Mesendoderm (in vitro differentiated cells): ENCODE data around the gene C6orf62.
"Not testable (repeated sequence)": the region's sequence is repeated elsewhere in the genome, so short reads cannot be mapped to it uniquely, and the experiment has no call there.

ENCODE experiments used
- DNase-seq: peaks from one replicate; pipeline ENCODE4 v3.0.0; 2013
- H2AK5ac ChIP-seq: 2 replicates; pipeline ENCODE4 v1.6.1; 2013; ENCODE audit warnings: low read length, inconsistent platforms
- H2BK120ac ChIP-seq: 2 replicates; pipeline ENCODE4 v1.6.1; 2013; ENCODE audit warnings: low read depth, mild to moderate bottlenecking, low read length, moderate library complexity, mixed read lengths
- H2BK15ac ChIP-seq: replicated peaks from 2 replicates; pipeline ENCODE4 v1.6.1; 2013; ENCODE audit warnings: low read depth, mild to moderate bottlenecking, moderate library complexity
- H2BK5ac ChIP-seq: 2 replicates; pipeline ENCODE4 v1.6.1; 2013; ENCODE audit warnings: low read length, inconsistent platforms
- H3K18ac ChIP-seq: 2 replicates; pipeline ENCODE4 v1.6.1; 2013; ENCODE audit warnings: mild to moderate bottlenecking, low read length, mixed read lengths
- H3K23ac ChIP-seq: one replicate; pipeline ENCODE4 v1.6.1; 2013; ENCODE audit warnings: low read length
- H3K27ac ChIP-seq: 2 replicates; pipeline ENCODE4 v1.5.1; 2013; ENCODE audit warnings: low read depth, mild to moderate bottlenecking, inconsistent platforms, low read length, moderate library complexity
- H3K27me3 ChIP-seq: 2 replicates; pipeline ENCODE4 v1.6.1; 2013; ENCODE audit warnings: low read length, control low read depth, mild to moderate bottlenecking, inconsistent platforms; ENCODE audit not compliant: insufficient read depth, poor library complexity
- H3K36me3 ChIP-seq: 2 replicates; pipeline ENCODE4 v1.6.1; 2013; ENCODE audit warnings: low read length, inconsistent platforms; ENCODE audit not compliant: control insufficient read depth, insufficient read depth
- H3K4ac ChIP-seq: one replicate; pipeline ENCODE4 v1.6.1; 2013; ENCODE audit warnings: low read depth, mild to moderate bottlenecking, low read length, moderate library complexity
- H3K4me1 ChIP-seq: 2 replicates; pipeline ENCODE4 v1.6.1; 2013; ENCODE audit warnings: low read depth, low read length, inconsistent platforms; ENCODE audit not compliant: control insufficient read depth
- H3K4me2 ChIP-seq: 2 replicates; pipeline ENCODE4 v1.6.1; 2013; ENCODE audit warnings: low read length
- H3K4me3 ChIP-seq: 2 replicates; pipeline ENCODE4 v1.5.1; 2013; ENCODE audit warnings: mild to moderate bottlenecking, low read length
- H3K56ac ChIP-seq: one replicate; pipeline ENCODE4 v1.6.1; 2013; ENCODE audit warnings: low read length
- H3K79me1 ChIP-seq: 2 replicates; pipeline ENCODE4 v1.6.1; 2013; ENCODE audit warnings: low read length, inconsistent platforms
- H3K79me2 ChIP-seq: 2 replicates; pipeline ENCODE4 v1.6.1; 2013; ENCODE audit warnings: mild to moderate bottlenecking, low read length; ENCODE audit not compliant: control insufficient read depth, insufficient read depth
- H3K9ac ChIP-seq: 2 replicates; pipeline ENCODE4 v1.6.1; 2013; ENCODE audit warnings: low read length, inconsistent platforms
- H4K5ac ChIP-seq: one replicate; pipeline ENCODE4 v1.6.1; 2013; ENCODE audit warnings: low read length
- H4K8ac ChIP-seq: one replicate; pipeline ENCODE4 v1.6.1; 2013; ENCODE audit warnings: low read depth, mild to moderate bottlenecking, control low read depth, low read length, moderate library complexity
- WGBS: extraction: QIAGEN DNeasy Blood & Tissue Kit; methylation state at CpG from one replicate; pipeline ENCODE4 v1.1.7; 2013; ENCODE audit warnings: low lambda C conversion rate, missing lambda C conversion rate; ENCODE audit not compliant: insufficient coverage; ENCODE audit errors: extremely low coverage; 5-methylcytosine and 5-hydroxymethylcytosine counted together

C6orf62 gene

GRCh38 chr6:24686408-24686807, 32.5 kb downstream of the C6orf62 start:
- no peaks in the 10 kb centered on the region for H3K27me3 ChIP-seq
- H3K27ac ChIP-seq = no peak overlapping the region
- H3K4me3 ChIP-seq = no peak overlapping the region
- H3K18ac ChIP-seq = no peak overlapping the region
- no CpG with 5 or more reads among the region's 1 CpG for WGBS
- no peak overlapping the region for H4K8ac ChIP-seq
- H3K4me1 ChIP-seq = peaks cover 2% of the 10 kb centered on the region
- H3K9ac ChIP-seq = no peak overlapping the region
- H2BK120ac ChIP-seq = no peak overlapping the region
- no peaks in the 10 kb centered on the region for H3K79me1 ChIP-seq
- no peak overlapping the region for H3K4ac ChIP-seq
- H3K36me3 ChIP-seq = no peaks in the 10 kb centered on the region
- no peak overlapping the region for H2BK15ac ChIP-seq
- no peak overlapping the region for H3K56ac ChIP-seq
- H2AK5ac ChIP-seq = no peak overlapping the region
- no peak for DNase-seq
- no peak overlapping the region for H2BK5ac ChIP-seq
- no peak overlapping the region for H3K4me2 ChIP-seq
- no peaks in the 10 kb centered on the region for H3K79me2 ChIP-seq
- H4K5ac ChIP-seq = no peak overlapping the region
- H3K23ac ChIP-seq = no peak overlapping the region

GRCh38 chr6:24683297-24684296, 35.4 kb downstream of the C6orf62 start:
- peak overlapping the region; percentile 1 for H3K56ac ChIP-seq
- no peak overlapping the region for H2AK5ac ChIP-seq
- no peak overlapping the region for H3K4me2 ChIP-seq
- DNase-seq = peak; percentile 92
- peaks cover 2% of the 10 kb centered on the region for H3K4me1 ChIP-seq
- no peaks in the 10 kb centered on the region for H3K79me2 ChIP-seq
- no peaks in the 10 kb centered on the region for H3K27me3 ChIP-seq
- no peak overlapping the region for H4K5ac ChIP-seq
- H3K23ac ChIP-seq = no peak overlapping the region
- no peaks in the 10 kb centered on the region for H3K36me3 ChIP-seq
- H3K4me3 ChIP-seq = no peak overlapping the region
- no peak overlapping the region for H4K8ac ChIP-seq
- H3K18ac ChIP-seq = peak overlapping the region; percentile 25
- H3K4ac ChIP-seq = peak overlapping the region; percentile 79
- peak overlapping the region; percentile 25 for H2BK5ac ChIP-seq
- WGBS = no CpG with 5 or more reads among the region's 12 CpGs
- H2BK120ac ChIP-seq = no peak overlapping the region
- no peak overlapping the region for H3K9ac ChIP-seq
- H3K27ac ChIP-seq = peak overlapping the region; percentile 68
- no peaks in the 10 kb centered on the region for H3K79me1 ChIP-seq
- no peak overlapping the region for H2BK15ac ChIP-seq

GRCh38 chr6:24680582-24680981, 38.4 kb downstream of the C6orf62 start:
- no peaks in the 10 kb centered on the region for H3K36me3 ChIP-seq
- no peak overlapping the region for H4K8ac ChIP-seq
- no peak overlapping the region for H2BK5ac ChIP-seq
- H3K9ac ChIP-seq = no peak overlapping the region
- no peak overlapping the region for H4K5ac ChIP-seq
- no peaks in the 10 kb centered on the region for H3K27me3 ChIP-seq
- no peak for DNase-seq
- H3K79me1 ChIP-seq = no peaks in the 10 kb centered on the region
- no peak overlapping the region for H3K56ac ChIP-seq
- H3K27ac ChIP-seq = peak overlapping the region; percentile 1
- no peak overlapping the region for H2BK120ac ChIP-seq
- H3K4me1 ChIP-seq = peaks cover 2% of the 10 kb centered on the region
- no peak overlapping the region for H3K4ac ChIP-seq
- no peak overlapping the region for H2BK15ac ChIP-seq
- H3K4me3 ChIP-seq = no peak overlapping the region
- no peaks in the 10 kb centered on the region for H3K79me2 ChIP-seq
- no peak overlapping the region for H3K23ac ChIP-seq
- no peak overlapping the region for H2AK5ac ChIP-seq
- H3K4me2 ChIP-seq = no peak overlapping the region
- WGBS = no CpG with 5 or more reads among the region's 7 CpGs
- no peak overlapping the region for H3K18ac ChIP-seq

- not testable (repeated sequence) for H3K4ac ChIP-seq, H3K4me1 ChIP-seq, H3K56ac ChIP-seq, H4K8ac ChIP-seq, H3K18ac ChIP-seq, H4K5ac ChIP-seq, H2BK120ac ChIP-seq, H3K36me3 ChIP-seq, H3K9ac ChIP-seq, H3K79me1 ChIP-seq, H3K27ac ChIP-seq, H2BK5ac ChIP-seq, H3K4me2 ChIP-seq, H3K79me2 ChIP-seq, H3K4me3 ChIP-seq, H3K23ac ChIP-seq, H3K27me3 ChIP-seq, DNase-seq, H2AK5ac ChIP-seq, H2BK15ac ChIP-seq
- no CpG with 5 or more reads among the region's 11 CpGs for WGBS
Observed at GRCh38 chr6:24678792-24679352, 40.1 kb downstream of the C6orf62 start.

GRCh38 chr6:24673625-24674024, 45.3 kb downstream of the C6orf62 start:
- no peak overlapping the region for H2BK15ac ChIP-seq
- H3K4me3 ChIP-seq = no peak overlapping the region
- H4K5ac ChIP-seq = no peak overlapping the region
- H3K27ac ChIP-seq = no peak overlapping the region
- H2BK120ac ChIP-seq = no peak overlapping the region
- H2BK5ac ChIP-seq = no peak overlapping the region
- H3K18ac ChIP-seq = no peak overlapping the region
- no peaks in the 10 kb centered on the region for H3K4me1 ChIP-seq
- no peak overlapping the region for H3K4me2 ChIP-seq
- H3K27me3 ChIP-seq = no peaks in the 10 kb centered on the region
- no peak overlapping the region for H4K8ac ChIP-seq
- peak; percentile 45 for DNase-seq
- no peaks in the 10 kb centered on the region for H3K79me2 ChIP-seq
- H3K23ac ChIP-seq = no peak overlapping the region
- H3K4ac ChIP-seq = no peak overlapping the region
- no peaks in the 10 kb centered on the region for H3K36me3 ChIP-seq
- H3K56ac ChIP-seq = no peak overlapping the region
- no CpG with 5 or more reads among the region's 2 CpGs for WGBS
- H3K9ac ChIP-seq = no peak overlapping the region
- H3K79me1 ChIP-seq = no peaks in the 10 kb centered on the region
- no peak overlapping the region for H2AK5ac ChIP-seq
